Tongue (tissue), 2 donors: ENCODE measurements around the gene ARHGEF26. TPM values are rescaled to one million over a fixed set of nuclear protein-coding genes. Genes with fewer than 3 reads are reported as not detected.
A peak's percentile ranks its signal among the peaks of the same experiment; 100 is the strongest.

ENCODE experiments used
- DNase-seq: peaks from one replicate; pipeline ENCODE4 v3.0.0-alpha.2; 2015
- total RNA-seq: library from RNA; depleted of rRNA; stranded (reverse); fragments of >200 nt; gene quantifications from one replicate; pipeline ENCODE4 v1.2.3, GENCODE V29; 2014

The ARHGEF26 gene
- total RNA-seq, 1 donor from 2014 or later, result 18.4 TPM

GRCh38 chr3:154161806-154162205, 40.6 kb downstream of the ARHGEF26 start:
- DNase-seq, result no peak

- no peak for DNase-seq
Observed at GRCh38 chr3:154164387-154164786, 43.2 kb downstream of the ARHGEF26 start.

- no peak for DNase-seq
Observed at GRCh38 chr3:154168998-154169795, 48.0 kb downstream of the ARHGEF26 start.

- no peak for DNase-seq
Observed at GRCh38 chr3:154169796-154170110, 48.6 kb downstream of the ARHGEF26 start.

GRCh38 chr3:154170300-154170699, 49.1 kb downstream of the ARHGEF26 start:
- no peak for DNase-seq

- DNase-seq, result no peak
Observed at GRCh38 chr3:154175041-154175440, 53.9 kb downstream of the ARHGEF26 start.

GRCh38 chr3:154176036-154176435, 54.8 kb downstream of the ARHGEF26 start:
- DNase-seq, result no peak

GRCh38 chr3:154177406-154177805, 56.2 kb downstream of the ARHGEF26 start:
- no peak for DNase-seq

- no peak for DNase-seq
Observed at GRCh38 chr3:154178172-154178571, 57.0 kb downstream of the ARHGEF26 start.

GRCh38 chr3:154180836-154181691, 59.9 kb downstream of the ARHGEF26 start:
- DNase-seq, result peak; percentile 66

- peak; percentile 50 for DNase-seq
Observed at GRCh38 chr3:154182322-154182922, 61.2 kb downstream of the ARHGEF26 start.

GRCh38 chr3:154182975-154183374, 61.8 kb downstream of the ARHGEF26 start:
- DNase-seq, result no peak

- no peak for DNase-seq
Observed at GRCh38 chr3:154184582-154184981, 63.4 kb downstream of the ARHGEF26 start.

GRCh38 chr3:154188437-154188836, 67.2 kb downstream of the ARHGEF26 start:
- no peak for DNase-seq

GRCh38 chr3:154188846-154189245, 67.7 kb downstream of the ARHGEF26 start:
- DNase-seq, result no peak

GRCh38 chr3:154191520-154191919, 70.3 kb downstream of the ARHGEF26 start:
- no peak for DNase-seq

- no peak for DNase-seq
Observed at GRCh38 chr3:154192225-154192624, 71.0 kb downstream of the ARHGEF26 start.

- DNase-seq, result no peak
Observed at GRCh38 chr3:154193000-154193615, 71.9 kb downstream of the ARHGEF26 start.

GRCh38 chr3:154194877-154195276, 73.7 kb downstream of the ARHGEF26 start:
- DNase-seq, result no peak

- no peak for DNase-seq
Observed at GRCh38 chr3:154195620-154196356, 74.6 kb downstream of the ARHGEF26 start.

GRCh38 chr3:154197751-154198150, 76.6 kb downstream of the ARHGEF26 start:
- no peak for DNase-seq

GRCh38 chr3:154209499-154209898, 88.3 kb downstream of the ARHGEF26 start:
- no peak for DNase-seq
